Measurements from ENCODE around the gene PRKCH.

Gene PRKCH

GRCh38 chr14:61478971-61479473, 157.6 kb downstream of the PRKCH start:
- H3K9ac ChIP-seq (ENCODE audit: low read length), result no peak overlapping the region
- no peaks in the 10 kb centered on the region for H3K27me3 ChIP-seq (ENCODE audit: control insufficient read depth, insufficient read depth, low read length)
- no peaks in the 10 kb centered on the region for H3K9me3 ChIP-seq (ENCODE audit: control insufficient read depth, low read length)
- H3K36me3 ChIP-seq (ENCODE audit: control insufficient read depth, insufficient read depth, low read length), result no peaks in the 10 kb centered on the region
- no peak overlapping the region for H3K4me3 ChIP-seq (ENCODE audit: low read length)
- peaks cover 19% of the 10 kb centered on the region for H3K4me1 ChIP-seq (ENCODE audit: control insufficient read depth, insufficient read depth, low read length)

- H3K36me3 ChIP-seq (ENCODE audit: control insufficient read depth, insufficient read depth, low read length), result no peaks in the 10 kb centered on the region
- no peak overlapping the region for H3K9ac ChIP-seq (ENCODE audit: low read length)
- H3K4me1 ChIP-seq (ENCODE audit: control insufficient read depth, insufficient read depth, low read length), result peaks cover 19% of the 10 kb centered on the region
- H3K4me3 ChIP-seq (ENCODE audit: low read length), result no peak overlapping the region
- no peaks in the 10 kb centered on the region for H3K27me3 ChIP-seq (ENCODE audit: control insufficient read depth, insufficient read depth, low read length)
- no peaks in the 10 kb centered on the region for H3K9me3 ChIP-seq (ENCODE audit: control insufficient read depth, low read length)
Measured at GRCh38 chr14:61479746-61480502, 158.5 kb downstream of the PRKCH start.

GRCh38 chr14:61480704-61481285, 159.4 kb downstream of the PRKCH start:
- Histone ChIP-seq H3K9ac (ENCODE audit: low read length) (no peak overlapping the region), H3K9me3 (ENCODE audit: control insufficient read depth, low read length) (no peaks in the 10 kb centered on the region), H3K4me1 (ENCODE audit: control insufficient read depth, insufficient read depth, low read length) (peaks cover 19% of the 10 kb centered on the region), H3K4me3 (ENCODE audit: low read length) (no peak overlapping the region), H3K27me3 (ENCODE audit: control insufficient read depth, insufficient read depth, low read length) (no peaks in the 10 kb centered on the region), H3K36me3 (ENCODE audit: control insufficient read depth, insufficient read depth, low read length) (no peaks in the 10 kb centered on the region)

GRCh38 chr14:61481701-61482100, 160.3 kb downstream of the PRKCH start:
- Histone ChIP-seq H3K36me3 (ENCODE audit: control insufficient read depth, insufficient read depth, low read length) (no peaks in the 10 kb centered on the region), H3K9ac (ENCODE audit: low read length) (no peak overlapping the region), H3K9me3 (ENCODE audit: control insufficient read depth, low read length) (no peaks in the 10 kb centered on the region), H3K4me1 (ENCODE audit: control insufficient read depth, insufficient read depth, low read length) (peaks cover 11% of the 10 kb centered on the region), H3K27me3 (ENCODE audit: control insufficient read depth, insufficient read depth, low read length) (no peaks in the 10 kb centered on the region), H3K4me3 (ENCODE audit: low read length) (no peak overlapping the region)

GRCh38 chr14:61482348-61483206, 161.2 kb downstream of the PRKCH start:
- H3K4me1 ChIP-seq (ENCODE audit: control insufficient read depth, insufficient read depth, low read length), result peaks cover 7% of the 10 kb centered on the region
- no peaks in the 10 kb centered on the region for H3K9me3 ChIP-seq (ENCODE audit: control insufficient read depth, low read length)
- H3K9ac ChIP-seq (ENCODE audit: low read length), result no peak overlapping the region
- H3K4me3 ChIP-seq (ENCODE audit: low read length), result no peak overlapping the region
- no peaks in the 10 kb centered on the region for H3K36me3 ChIP-seq (ENCODE audit: control insufficient read depth, insufficient read depth, low read length)
- no peaks in the 10 kb centered on the region for H3K27me3 ChIP-seq (ENCODE audit: control insufficient read depth, insufficient read depth, low read length)

- Histone ChIP-seq H3K4me1 (ENCODE audit: control insufficient read depth, insufficient read depth, low read length) (no peaks in the 10 kb centered on the region), H3K9me3 (ENCODE audit: control insufficient read depth, low read length) (no peaks in the 10 kb centered on the region), H3K27me3 (ENCODE audit: control insufficient read depth, insufficient read depth, low read length) (no peaks in the 10 kb centered on the region), H3K4me3 (ENCODE audit: low read length) (no peak overlapping the region), H3K9ac (ENCODE audit: low read length) (no peak overlapping the region), H3K36me3 (ENCODE audit: control insufficient read depth, insufficient read depth, low read length) (no peaks in the 10 kb centered on the region)
Measured at GRCh38 chr14:61483476-61483875, 162.1 kb downstream of the PRKCH start.

- no peak overlapping the region for H3K4me3 ChIP-seq (ENCODE audit: low read length)
- H3K9me3 ChIP-seq (ENCODE audit: control insufficient read depth, low read length), result no peaks in the 10 kb centered on the region
- no peak overlapping the region for H3K9ac ChIP-seq (ENCODE audit: low read length)
- H3K27me3 ChIP-seq (ENCODE audit: control insufficient read depth, insufficient read depth, low read length), result no peaks in the 10 kb centered on the region
- H3K36me3 ChIP-seq (ENCODE audit: control insufficient read depth, insufficient read depth, low read length), result no peaks in the 10 kb centered on the region
- peaks cover 2% of the 10 kb centered on the region for H3K4me1 ChIP-seq (ENCODE audit: control insufficient read depth, insufficient read depth, low read length)
Measured at GRCh38 chr14:61484031-61484430, 162.7 kb downstream of the PRKCH start.

GRCh38 chr14:61484826-61485584, 163.6 kb downstream of the PRKCH start:
- no peaks in the 10 kb centered on the region for H3K36me3 ChIP-seq (ENCODE audit: control insufficient read depth, insufficient read depth, low read length)
- no peaks in the 10 kb centered on the region for H3K9me3 ChIP-seq (ENCODE audit: control insufficient read depth, low read length)
- H3K4me1 ChIP-seq (ENCODE audit: control insufficient read depth, insufficient read depth, low read length), result peaks cover 12% of the 10 kb centered on the region
- no peak overlapping the region for H3K9ac ChIP-seq (ENCODE audit: low read length)
- no peak overlapping the region for H3K4me3 ChIP-seq (ENCODE audit: low read length)
- H3K27me3 ChIP-seq (ENCODE audit: control insufficient read depth, insufficient read depth, low read length), result no peaks in the 10 kb centered on the region

- Histone ChIP-seq H3K4me1 (ENCODE audit: control insufficient read depth, insufficient read depth, low read length) (peaks cover 15% of the 10 kb centered on the region), H3K4me3 (ENCODE audit: low read length) (no peak overlapping the region), H3K9ac (ENCODE audit: low read length) (no peak overlapping the region), H3K9me3 (ENCODE audit: control insufficient read depth, low read length) (no peaks in the 10 kb centered on the region), H3K27me3 (ENCODE audit: control insufficient read depth, insufficient read depth, low read length) (no peaks in the 10 kb centered on the region), H3K36me3 (ENCODE audit: control insufficient read depth, insufficient read depth, low read length) (no peaks in the 10 kb centered on the region)
Measured at GRCh38 chr14:61485661-61486060, 164.3 kb downstream of the PRKCH start.

GRCh38 chr14:61486930-61487495, 165.6 kb downstream of the PRKCH start:
- H3K9ac ChIP-seq (ENCODE audit: low read length), result no peak overlapping the region
- H3K4me1 ChIP-seq (ENCODE audit: control insufficient read depth, insufficient read depth, low read length), result peaks cover 15% of the 10 kb centered on the region
- H3K4me3 ChIP-seq (ENCODE audit: low read length), result no peak overlapping the region
- H3K9me3 ChIP-seq (ENCODE audit: control insufficient read depth, low read length), result no peaks in the 10 kb centered on the region
- H3K36me3 ChIP-seq (ENCODE audit: control insufficient read depth, insufficient read depth, low read length), result no peaks in the 10 kb centered on the region
- no peaks in the 10 kb centered on the region for H3K27me3 ChIP-seq (ENCODE audit: control insufficient read depth, insufficient read depth, low read length)

Data from mucosa of stomach (tissue), 1 donor.